H1 (cell line): ENCODE results near the gene SLC38A8. TPM values are rescaled to one million over a fixed set of nuclear protein-coding genes. Genes with fewer than 3 reads are reported as not detected.

ENCODE experiments used
- CTCF ChIA-PET: fragments of 300-600 bp; sonication (Branson Sonifier 250); formaldehyde crosslinking; loops from one replicate; lab custom pipeline; 2021; ENCODE audit not compliant: partially characterized antibody; lab: Charles Lee
- POLR2A ChIA-PET: fragments of 300-600 bp; sonication (Branson Sonifier 250); formaldehyde crosslinking; loops from one replicate; lab custom pipeline; 2021; ENCODE audit warnings: inconsistent platforms; ENCODE audit not compliant: partially characterized antibody; lab: Charles Lee
- DNase-seq, 2 experiments: peaks; one replicate each; pipeline versions ENCODE4 v3.0.0 to v3.0.0-alpha.2; 2010 to 2022; ENCODE audit warnings: low spot score in 2 of 2, low read depth in 1 of 2, mixed read lengths in 1 of 2
- FAIRE-seq: peaks from 2 replicates; lab custom pipeline; 2011; peaks lifted over from hg19 to GRCh38; lab: Jason Lieb, UNC
- H2AFZ ChIP-seq: 2 replicates; pipeline ENCODE4 v1.8.1; 2012; ENCODE audit warnings: low read length, inconsistent platforms
- H2AK5ac ChIP-seq: 2 replicates; pipeline ENCODE4 v1.6.1; 2013; ENCODE audit warnings: low read depth, low read length
- H2BK120ac ChIP-seq: replicated peaks from 2 replicates; pipeline ENCODE3; 2013; ENCODE audit warnings: low read depth, low read length, inconsistent platforms
- H2BK12ac ChIP-seq: 2 replicates; pipeline ENCODE4 v1.6.1; 2013; ENCODE audit warnings: low read depth, low read length
- H2BK15ac ChIP-seq: 2 replicates; pipeline ENCODE4 v1.6.1; 2013; ENCODE audit warnings: low read length
- H2BK20ac ChIP-seq: 2 replicates; pipeline ENCODE4 v1.6.1; 2013; ENCODE audit warnings: low read length
- H2BK5ac ChIP-seq: 2 replicates; pipeline ENCODE4 v1.6.1; 2013; ENCODE audit warnings: low read depth, low read length
- H3K14ac ChIP-seq: 2 replicates; pipeline ENCODE4 v1.6.1; 2013; ENCODE audit warnings: inconsistent platforms; ENCODE audit not compliant: insufficient read length
- H3K18ac ChIP-seq: 2 replicates; pipeline ENCODE4 v1.6.1; 2013; ENCODE audit warnings: low read length; ENCODE audit errors: extremely low read depth
- H3K23ac ChIP-seq: 2 replicates; pipeline ENCODE4 v1.6.1; 2013; ENCODE audit warnings: inconsistent platforms; ENCODE audit not compliant: insufficient read length
- H3K23me2 ChIP-seq: 2 replicates; pipeline ENCODE4 v1.6.1; 2013; ENCODE audit warnings: low read depth, low read length
- H3K27ac ChIP-seq: 2 replicates; pipeline ENCODE4 v1.6.1; 2011; ENCODE audit warnings: low read depth, low read length, inconsistent platforms
- H3K27me3 ChIP-seq, 4 experiments: replicated peaks in 1 of 4; 1 replicate in 1 of 4; 2 replicates in 3 of 4; pipeline versions ENCODE4 v1.6.1 to v1.8.1; 2011 to 2013; ENCODE audit warnings: low read length in 3 of 4, mild to moderate bottlenecking in 3 of 4, inconsistent platforms in 2 of 4, mixed read lengths in 2 of 4, moderate library complexity in 1 of 4; ENCODE audit not compliant: control insufficient read depth in 3 of 4, insufficient read depth in 3 of 4; ENCODE audit errors: extremely low read depth in 1 of 4
- H3K36me3 ChIP-seq, 4 experiments: 2 replicates each; pipeline versions ENCODE4 v1.6.1 to v1.8.1; 2011 to 2013; ENCODE audit warnings: mild to moderate bottlenecking in 4 of 4, low read length in 3 of 4, moderate library complexity in 2 of 4, control low read depth in 1 of 4, inconsistent platforms in 1 of 4; ENCODE audit not compliant: insufficient read depth in 4 of 4, control insufficient read depth in 2 of 4
- H3K4ac ChIP-seq: replicated peaks from 2 replicates; pipeline ENCODE3; 2013; ENCODE audit warnings: low read length, low read depth, mixed read lengths, inconsistent platforms; ENCODE audit not compliant: insufficient read length
- H3K4me1 ChIP-seq, 4 experiments: replicated peaks in 1 of 4; 1 replicate in 1 of 4; 2 replicates in 3 of 4; pipeline versions ENCODE4 v1.6.1 to v1.8.1; 2011 to 2013; ENCODE audit warnings: low read length in 3 of 4, inconsistent platforms in 2 of 4, mixed read lengths in 1 of 4; ENCODE audit not compliant: insufficient read depth in 4 of 4, control insufficient read depth in 3 of 4
- H3K4me2 ChIP-seq, 2 experiments: 2 replicates each; pipeline versions ENCODE4 v1.6.1 to v1.8.1; 2011 to 2013; ENCODE audit warnings: low read depth in 2 of 2, low read length in 2 of 2, control low read depth in 1 of 2, inconsistent platforms in 1 of 2, mild to moderate bottlenecking in 1 of 2; ENCODE audit not compliant: insufficient read depth in 1 of 2
- H3K4me3 ChIP-seq, 4 experiments: fragments of 200-600, 300-600 bp in 1 of 4; sonication (generic), shearing (Covaris generic), sonication (Bioruptor Twin) in 1 of 4; 2 replicates each; pipeline versions ENCODE4 v1.5.1 to v1.8.1; 2011 to 2016; ENCODE audit warnings: low read length in 4 of 4, low read depth in 3 of 4, control low read depth in 2 of 4, inconsistent platforms in 2 of 4, mild to moderate bottlenecking in 2 of 4, mixed read lengths in 1 of 4, moderate library complexity in 1 of 4; ENCODE audit not compliant: insufficient read depth in 2 of 4; ENCODE audit errors: extremely low read depth in 1 of 4
- H3K56ac ChIP-seq: replicated peaks from 2 replicates; pipeline ENCODE3; 2013; ENCODE audit warnings: low read depth, mild to moderate bottlenecking, mixed read lengths, low read length, inconsistent platforms; ENCODE audit not compliant: insufficient read length
- H3K79me1 ChIP-seq: 2 replicates; pipeline ENCODE4 v1.6.1; 2013; ENCODE audit warnings: low read depth, low read length, control low read depth
- H3K79me2 ChIP-seq, 2 experiments: 2 replicates each; pipeline versions ENCODE4 v1.6.1 to v1.8.1; 2012 to 2013; ENCODE audit warnings: low read length in 2 of 2, mild to moderate bottlenecking in 2 of 2, inconsistent platforms in 1 of 2; ENCODE audit not compliant: insufficient read depth in 2 of 2, control insufficient read depth in 1 of 2
- H3K9ac ChIP-seq, 4 experiments: replicated peaks in 1 of 4; 1 replicate in 1 of 4; 2 replicates in 3 of 4; pipeline versions ENCODE4 v1.6.1 to v1.8.1; 2011 to 2013; ENCODE audit warnings: low read depth in 3 of 4, low read length in 3 of 4, control low read depth in 2 of 4, mild to moderate bottlenecking in 2 of 4, moderate library complexity in 2 of 4, inconsistent platforms in 1 of 4; ENCODE audit errors: extremely low read depth in 1 of 4
- H3K9me3 ChIP-seq, 2 experiments: 2 replicates each; pipeline versions ENCODE4 v1.6.1 to v1.8.1; 2012 to 2013; ENCODE audit warnings: mild to moderate bottlenecking in 2 of 2, moderate library complexity in 2 of 2, control low read depth in 1 of 2, inconsistent platforms in 1 of 2, low read depth in 1 of 2, low read length in 1 of 2, mixed read lengths in 1 of 2; ENCODE audit not compliant: insufficient read depth in 2 of 2
- H4K20me1 ChIP-seq, 2 experiments: replicated peaks in 1 of 2; 2 replicates each; pipeline versions ENCODE3 to v1.8.1; 2011 to 2013; ENCODE audit warnings: inconsistent platforms in 2 of 2, low read length in 2 of 2, mild to moderate bottlenecking in 1 of 2; ENCODE audit not compliant: insufficient read depth in 2 of 2, control insufficient read depth in 1 of 2
- H4K5ac ChIP-seq: 2 replicates; pipeline ENCODE4 v1.6.1; 2013; ENCODE audit warnings: low read length, low read depth, mixed read lengths, inconsistent platforms; ENCODE audit not compliant: insufficient read length
- H4K8ac ChIP-seq: 2 replicates; pipeline ENCODE4 v1.8.0; 2013; ENCODE audit warnings: mild to moderate bottlenecking, moderate library complexity, low read length, inconsistent platforms; ENCODE audit not compliant: insufficient read depth; ENCODE audit errors: extremely low read depth
- H4K91ac ChIP-seq: replicated peaks from 2 replicates; pipeline ENCODE3; 2013; ENCODE audit warnings: low read length, mixed read lengths, inconsistent platforms; ENCODE audit not compliant: insufficient read length
- CBX8 ChIP-seq: fragments of 300-800, 300-1000 bp; sonication (generic); IDR thresholded peaks from 2 replicates; pipeline ENCODE4 v1.7.1; 2016; ENCODE audit warnings: low read depth, low read length, borderline replicate concordance
- RAD21 ChIP-seq, 2 experiments: IDR thresholded peaks in 1 of 2; conservative IDR thresholded peaks in 1 of 2; 2 replicates each; pipeline ENCODE4 v1.6.1; 2011; ENCODE audit warnings: low read depth in 2 of 2, low read length in 2 of 2, improper control_type of control experiment in 1 of 2, inconsistent platforms in 1 of 2, mild to moderate bottlenecking in 1 of 2, moderate library complexity in 1 of 2
- YY1 ChIP-seq: IDR thresholded peaks from 2 replicates; pipeline ENCODE4 v1.6.1; 2011; ENCODE audit warnings: low read depth, mild to moderate bottlenecking, low read length
- WGBS, 2 experiments: shearing (Covaris generic) in 1 of 2; methylation state at CpG; one replicate each; pipeline versions ENCODE4 v1.1.6 to v1.1.7; 2013 to 2015; ENCODE audit warnings: low lambda C conversion rate in 2 of 2, mixed read lengths in 2 of 2, inconsistent platforms in 1 of 2, low coverage in 1 of 2, missing lambda C conversion rate in 1 of 2; ENCODE audit not compliant: insufficient replicate concordance in 2 of 2, insufficient coverage in 1 of 2, insufficient read length in 1 of 2; ENCODE audit errors: extremely low coverage in 1 of 2, missing lambda C conversion rate in 1 of 2; 5-methylcytosine and 5-hydroxymethylcytosine counted together
- polyA plus RNA-seq, 7 experiments: library from polyadenylated mRNA; depleted of rRNA in 3 of 7; stranded (reverse) in 5 of 7; unstranded in 2 of 7; fragments of >200 nt in 5 of 7; fragments of 200-250 nt in 2 of 7; gene quantifications; 1 replicate in 5 of 7; 2 replicates in 1 of 7; 4 replicates in 1 of 7; pipeline versions ENCODE4 v1.2.1 to v1.2.3, GENCODE V29; 2011 to 2013; ENCODE audit warnings: missing spikeins in 2 of 7, mixed read lengths in 2 of 7
- total RNA-seq: library from RNA; stranded (reverse); fragmentation: NEBNext Ultra II Directional; extraction: Animal tissue kit (Norgen Biotek cat#: 25700); gene quantifications from 2 replicates; pipeline ENCODE4 v1.2.1, GENCODE V29; 2021
- TF ChIP-seq, protein P1 (sequence below), 3 experiments: IDR thresholded peaks; 1 replicate in 2 of 3; 2 replicates in 1 of 3; pipeline versions ENCODE4 v1.5.1 to v1.6.1; 2011; ENCODE audit warnings: low read length in 3 of 3, mild to moderate bottlenecking in 3 of 3, inconsistent platforms in 2 of 3, low read depth in 1 of 3, moderate library complexity in 1 of 3; ENCODE audit not compliant: insufficient read depth in 1 of 3; ENCODE audit errors: control extremely low read depth in 1 of 3

SLC38A8 gene
- total and polyA plus RNA-seq, 2 of the 8 experiments (the other 6 are each of a cell fraction or from before 2014, with no cell fraction given), result 0.08 TPM; not detected in 1

DNA sequence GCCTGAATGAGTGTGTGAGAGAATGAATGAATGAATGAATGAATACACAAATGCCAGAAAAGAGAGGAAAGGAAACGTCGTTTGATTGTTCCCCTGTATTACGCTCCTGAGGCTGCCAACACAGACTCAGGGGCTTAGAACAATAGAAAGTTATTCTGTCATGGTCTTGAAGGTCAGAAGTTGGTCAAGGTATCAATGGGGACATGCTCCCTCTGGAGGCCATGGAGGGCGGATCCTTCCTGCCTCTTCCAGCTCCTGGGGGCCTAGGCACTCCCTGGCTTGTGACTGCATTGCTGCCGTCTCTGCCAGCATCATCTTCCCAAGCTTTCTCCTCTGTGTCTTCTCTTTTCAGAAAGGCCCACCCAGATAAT lies 1.5 kb upstream of the SLC38A8 start:
- Histone ChIP-seq H4K20me1 (no peaks in the 10 kb centered on the region), H3K79me2 (no peaks in the 10 kb centered on the region), H3K4me3 (no peak overlapping the region), H2BK20ac (no peak overlapping the region), H2BK12ac (no peak overlapping the region), H4K8ac (no peak overlapping the region), H2BK5ac (no peak overlapping the region), H4K5ac (no peak overlapping the region), H2BK15ac (no peak overlapping the region), H2AFZ (no peak overlapping the region), H4K91ac (no peak overlapping the region), H3K79me1 (no peaks in the 10 kb centered on the region), H3K27ac (no peak overlapping the region), H3K14ac (no peak overlapping the region), H3K4ac (no peak overlapping the region), H2AK5ac (no peak overlapping the region), H3K36me3 (no peaks in the 10 kb centered on the region), H3K4me1 (peaks cover 0 to 12% (median 9%) of the 10 kb centered on the region in 4 experiments; a peak in 6 of 7 replicates), H3K56ac (no peak overlapping the region), H3K9ac (no peak overlapping the region), H2BK120ac (no peak overlapping the region), H3K27me3 (no peaks in the 10 kb centered on the region; a peak in 1 of 7 replicates), H3K23me2 (no peaks in the 10 kb centered on the region), H3K9me3 (no peaks in the 10 kb centered on the region), H3K4me2 (no peak overlapping the region), H3K18ac (no peak overlapping the region), H3K23ac (no peak overlapping the region)
- DNase-seq (peak in 1 of 2 experiments; percentile 19), FAIRE-seq (peak; percentile 71)
- TF ChIP-seq, protein P1, sequence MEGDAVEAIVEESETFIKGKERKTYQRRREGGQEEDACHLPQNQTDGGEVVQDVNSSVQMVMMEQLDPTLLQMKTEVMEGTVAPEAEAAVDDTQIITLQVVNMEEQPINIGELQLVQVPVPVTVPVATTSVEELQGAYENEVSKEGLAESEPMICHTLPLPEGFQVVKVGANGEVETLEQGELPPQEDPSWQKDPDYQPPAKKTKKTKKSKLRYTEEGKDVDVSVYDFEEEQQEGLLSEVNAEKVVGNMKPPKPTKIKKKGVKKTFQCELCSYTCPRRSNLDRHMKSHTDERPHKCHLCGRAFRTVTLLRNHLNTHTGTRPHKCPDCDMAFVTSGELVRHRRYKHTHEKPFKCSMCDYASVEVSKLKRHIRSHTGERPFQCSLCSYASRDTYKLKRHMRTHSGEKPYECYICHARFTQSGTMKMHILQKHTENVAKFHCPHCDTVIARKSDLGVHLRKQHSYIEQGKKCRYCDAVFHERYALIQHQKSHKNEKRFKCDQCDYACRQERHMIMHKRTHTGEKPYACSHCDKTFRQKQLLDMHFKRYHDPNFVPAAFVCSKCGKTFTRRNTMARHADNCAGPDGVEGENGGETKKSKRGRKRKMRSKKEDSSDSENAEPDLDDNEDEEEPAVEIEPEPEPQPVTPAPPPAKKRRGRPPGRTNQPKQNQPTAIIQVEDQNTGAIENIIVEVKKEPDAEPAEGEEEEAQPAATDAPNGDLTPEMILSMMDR (IDR thresholded peaks at IDR 0.05; ENCODE audit: control extremely low read depth in 1 of 3, insufficient read depth in 1 of 3, low read depth in 1 of 3, low read length in 3 of 3), result peak; percentile 61 to 76 (median 76)
- TF ChIP-seq RAD21 (IDR thresholded peaks at IDR 0.05 in 1 of 2, conservative IDR thresholded peaks at IDR 0.05 in 1 of 2; ENCODE audit: low read depth in 2 of 2, low read length in 2 of 2) (peak; percentile 66 to 69), CBX8 (no peak), YY1 (no peak)
- ChIA-PET POLR2A (interaction anchor here (0.9 to 2.2 kb wide), 6 partner anchors 12 to 91 kb away, joined by 3 to 10 read pairs (median 4); partner anchors contain the start of genes MBTPS1 and OSGIN1), CTCF (interaction anchor here (0.7 to 12.8 kb wide), 25 partner anchors 9 to 114 kb away, joined by 3 to 267 read pairs (median 6); partner anchors contain the start of genes MBTPS1 and OSGIN1)
- WGBS, 2 experiments, result 60% methylated on average over 5 of the region's 5 CpGs; no CpG with 5 or more reads in 1 of the 2 experiments
